ENCODE results near the gene PKP4.

PKP4 gene

DNA sequence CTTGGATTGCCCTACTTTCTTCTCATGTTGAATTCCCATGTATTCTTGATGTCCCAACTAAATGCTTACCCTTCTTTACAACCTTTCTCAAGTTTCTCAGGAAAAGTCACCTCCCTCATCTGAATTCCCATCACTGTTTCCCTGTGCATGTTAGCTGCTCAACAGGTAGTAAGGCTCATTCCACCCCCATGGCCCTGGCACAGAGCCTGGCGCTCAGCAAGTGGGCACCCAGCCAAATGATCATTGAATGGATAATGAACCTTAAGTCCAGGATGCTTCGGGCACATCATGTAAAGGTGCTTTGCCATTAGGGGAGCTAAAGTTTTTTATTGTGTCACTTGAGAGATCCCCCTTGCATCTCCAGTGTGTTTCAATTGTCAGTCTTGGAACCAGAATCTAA, 124.0 kb downstream of the PKP4 start:
- no peaks in the 10 kb centered on the region for H4K20me1 ChIP-seq (ENCODE audit: insufficient read depth, low read length)
- H3F3A ChIP-seq (ENCODE audit: insufficient read depth, low read length) = no peaks in the 10 kb centered on the region
- H3K9ac ChIP-seq (ENCODE audit: low read length) = no peak overlapping the region
- H3K9me3 ChIP-seq (ENCODE audit: low read length) = no peaks in the 10 kb centered on the region
- H3K27me3 ChIP-seq (ENCODE audit: insufficient read depth, low read length) = no peaks in the 10 kb centered on the region
- no peaks in the 10 kb centered on the region for H3K4me1 ChIP-seq (ENCODE audit: insufficient read depth, low read length, severe bottlenecking)
- no peak overlapping the region for H3K4me2 ChIP-seq (ENCODE audit: low read length)
- H2AFZ ChIP-seq (ENCODE audit: low read length) = no peak overlapping the region
- H3K4me3 ChIP-seq (ENCODE audit: low read depth, low read length, poor library complexity, severe bottlenecking) = no peak overlapping the region
- H3K79me2 ChIP-seq (ENCODE audit: insufficient read depth, low read length) = no peaks in the 10 kb centered on the region
- TF ChIP-seq, protein P1, sequence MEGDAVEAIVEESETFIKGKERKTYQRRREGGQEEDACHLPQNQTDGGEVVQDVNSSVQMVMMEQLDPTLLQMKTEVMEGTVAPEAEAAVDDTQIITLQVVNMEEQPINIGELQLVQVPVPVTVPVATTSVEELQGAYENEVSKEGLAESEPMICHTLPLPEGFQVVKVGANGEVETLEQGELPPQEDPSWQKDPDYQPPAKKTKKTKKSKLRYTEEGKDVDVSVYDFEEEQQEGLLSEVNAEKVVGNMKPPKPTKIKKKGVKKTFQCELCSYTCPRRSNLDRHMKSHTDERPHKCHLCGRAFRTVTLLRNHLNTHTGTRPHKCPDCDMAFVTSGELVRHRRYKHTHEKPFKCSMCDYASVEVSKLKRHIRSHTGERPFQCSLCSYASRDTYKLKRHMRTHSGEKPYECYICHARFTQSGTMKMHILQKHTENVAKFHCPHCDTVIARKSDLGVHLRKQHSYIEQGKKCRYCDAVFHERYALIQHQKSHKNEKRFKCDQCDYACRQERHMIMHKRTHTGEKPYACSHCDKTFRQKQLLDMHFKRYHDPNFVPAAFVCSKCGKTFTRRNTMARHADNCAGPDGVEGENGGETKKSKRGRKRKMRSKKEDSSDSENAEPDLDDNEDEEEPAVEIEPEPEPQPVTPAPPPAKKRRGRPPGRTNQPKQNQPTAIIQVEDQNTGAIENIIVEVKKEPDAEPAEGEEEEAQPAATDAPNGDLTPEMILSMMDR (IDR thresholded peaks at IDR 0.05; ENCODE audit: low read length) = no peak
- TF ChIP-seq EZH2 (IDR thresholded peaks at IDR 0.05; ENCODE audit: borderline replicate concordance, low read length) = no peak
- H3K27ac ChIP-seq (ENCODE audit: low read depth, low read length, poor library complexity, severe bottlenecking) = no peak overlapping the region
- H3K9me2 ChIP-seq (ENCODE audit: low read depth, low read length) = no peaks in the 10 kb centered on the region
- H3K36me3 ChIP-seq (ENCODE audit: insufficient read depth, low read length) = no peaks in the 10 kb centered on the region

DNA sequence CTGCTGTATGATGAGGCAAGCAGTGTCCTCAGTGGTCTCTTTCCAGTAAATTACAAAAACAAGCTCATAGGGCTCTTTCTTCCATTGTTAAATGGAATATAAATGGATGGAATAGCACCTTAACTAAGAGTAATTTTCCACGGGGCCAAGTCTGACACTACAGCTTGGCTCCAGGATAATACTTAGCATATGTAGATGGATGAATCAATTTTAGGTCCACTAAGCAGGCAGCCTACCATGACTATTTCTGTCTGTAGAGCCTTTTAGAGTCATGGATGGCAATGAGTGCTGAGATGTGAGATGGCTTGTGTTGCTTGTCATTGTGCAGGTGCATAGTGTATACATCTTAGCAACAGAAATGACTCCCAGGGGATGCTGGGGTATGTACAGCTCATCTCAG, 125.9 kb downstream of the PKP4 start:
- Histone ChIP-seq H3K9me2 (ENCODE audit: low read depth, low read length) (no peaks in the 10 kb centered on the region), H3K27me3 (ENCODE audit: insufficient read depth, low read length) (no peaks in the 10 kb centered on the region), H3K36me3 (ENCODE audit: insufficient read depth, low read length) (no peaks in the 10 kb centered on the region), H2AFZ (ENCODE audit: low read length) (no peak overlapping the region), H3K9ac (ENCODE audit: low read length) (no peak overlapping the region), H3K27ac (ENCODE audit: low read depth, low read length, poor library complexity, severe bottlenecking) (no peak overlapping the region), H3K9me3 (ENCODE audit: low read length) (no peaks in the 10 kb centered on the region), H4K20me1 (ENCODE audit: insufficient read depth, low read length) (no peaks in the 10 kb centered on the region), H3F3A (ENCODE audit: insufficient read depth, low read length) (no peaks in the 10 kb centered on the region), H3K4me3 (ENCODE audit: low read depth, low read length, poor library complexity, severe bottlenecking) (no peak overlapping the region), H3K4me1 (ENCODE audit: insufficient read depth, low read length, severe bottlenecking) (no peaks in the 10 kb centered on the region), H3K4me2 (ENCODE audit: low read length) (no peak overlapping the region), H3K79me2 (ENCODE audit: insufficient read depth, low read length) (no peaks in the 10 kb centered on the region)
- no peak for TF ChIP-seq EZH2 (IDR thresholded peaks at IDR 0.05; ENCODE audit: borderline replicate concordance, low read length)
- TF ChIP-seq, protein P1 (IDR thresholded peaks at IDR 0.05; ENCODE audit: low read length) = no peak

DNA sequence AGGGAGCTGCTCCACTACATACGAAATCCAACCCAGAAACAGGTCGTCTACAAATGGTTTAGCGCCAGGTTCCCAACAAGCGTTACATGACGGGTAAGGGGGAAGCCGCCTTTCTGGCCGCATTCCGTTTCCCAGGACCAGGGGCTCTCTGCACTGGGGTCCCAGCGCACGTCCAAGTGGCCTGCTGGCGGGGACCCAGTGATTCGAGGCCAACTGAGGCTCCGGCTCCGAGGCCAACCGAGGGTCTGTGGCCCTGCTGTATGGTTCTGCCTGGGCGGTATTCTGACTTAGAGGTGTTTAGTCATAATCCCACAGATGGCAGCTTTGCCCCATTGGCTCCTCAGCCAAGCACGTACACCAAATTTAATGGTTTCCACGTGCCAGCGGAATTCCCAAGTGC, 127.2 kb downstream of the PKP4 start:
- H3K27me3 ChIP-seq (ENCODE audit: insufficient read depth, low read length) = no peaks in the 10 kb centered on the region
- H3K9me2 ChIP-seq (ENCODE audit: low read depth, low read length) = no peaks in the 10 kb centered on the region
- no peaks in the 10 kb centered on the region for H3K36me3 ChIP-seq (ENCODE audit: insufficient read depth, low read length)
- H3K4me3 ChIP-seq (ENCODE audit: low read depth, low read length, poor library complexity, severe bottlenecking) = no peak overlapping the region
- H3K79me2 ChIP-seq (ENCODE audit: insufficient read depth, low read length) = no peaks in the 10 kb centered on the region
- no peak overlapping the region for H3K9ac ChIP-seq (ENCODE audit: low read length)
- no peaks in the 10 kb centered on the region for H3F3A ChIP-seq (ENCODE audit: insufficient read depth, low read length)
- H3K4me2 ChIP-seq (ENCODE audit: low read length) = no peak overlapping the region
- no peak overlapping the region for H3K27ac ChIP-seq (ENCODE audit: low read depth, low read length, poor library complexity, severe bottlenecking)
- no peaks in the 10 kb centered on the region for H3K4me1 ChIP-seq (ENCODE audit: insufficient read depth, low read length, severe bottlenecking)
- no peaks in the 10 kb centered on the region for H3K9me3 ChIP-seq (ENCODE audit: low read length)
- H4K20me1 ChIP-seq (ENCODE audit: insufficient read depth, low read length) = no peaks in the 10 kb centered on the region
- H2AFZ ChIP-seq (ENCODE audit: low read length) = no peak overlapping the region
- TF ChIP-seq EZH2 (IDR thresholded peaks at IDR 0.05; ENCODE audit: borderline replicate concordance, low read length) = no peak
- TF ChIP-seq, protein P1 (IDR thresholded peaks at IDR 0.05; ENCODE audit: low read length) = no peak
